Esophagus (tissue), 2 donors: ENCODE data around the gene IGDCC3. TPM values are rescaled to one million over a fixed set of nuclear protein-coding genes. Genes with fewer than 3 reads are reported as not detected.

ENCODE experiments used
- H3K27ac ChIP-seq, 2 donors: one replicate each; pipeline ENCODE4 v1.5.1; 2013; ENCODE audit warnings: low read depth in 2 of 2, mild to moderate bottlenecking in 2 of 2, inconsistent platforms in 1 of 2, low read length in 1 of 2, moderate library complexity in 1 of 2
- H3K27me3 ChIP-seq, 2 donors: one replicate each; pipeline ENCODE4 v1.6.1; 2013; ENCODE audit warnings: low read length in 2 of 2, control low read depth in 1 of 2, mild to moderate bottlenecking in 1 of 2; ENCODE audit not compliant: insufficient read depth in 2 of 2, control insufficient read depth in 1 of 2
- H3K36me3 ChIP-seq, 2 donors: one replicate each; pipeline ENCODE4 v1.6.1; 2013; ENCODE audit warnings: low read length in 1 of 2; ENCODE audit not compliant: control insufficient read depth in 2 of 2, insufficient read depth in 2 of 2
- H3K4me1 ChIP-seq, 2 donors: one replicate each; pipeline ENCODE4 v1.6.1; 2013; ENCODE audit warnings: low read length in 1 of 2; ENCODE audit not compliant: control insufficient read depth in 2 of 2, insufficient read depth in 2 of 2
- H3K4me3 ChIP-seq, 2 donors: one replicate each; pipeline ENCODE4 v1.5.1; 2013; ENCODE audit warnings: low read length in 2 of 2, mild to moderate bottlenecking in 2 of 2, low read depth in 1 of 2, moderate library complexity in 1 of 2
- H3K9me3 ChIP-seq, 2 donors: one replicate each; pipeline ENCODE4 v1.6.1; 2013; ENCODE audit warnings: mild to moderate bottlenecking in 2 of 2, low read depth in 1 of 2, low read length in 1 of 2, moderate library complexity in 1 of 2; ENCODE audit not compliant: control insufficient read depth in 2 of 2, insufficient read depth in 1 of 2
- WGBS, 2 donors: extraction: QIAGEN DNeasy Blood & Tissue Kit; methylation state at CpG; one replicate each; pipeline ENCODE4 v1.1.7; 2013; 5-methylcytosine and 5-hydroxymethylcytosine counted together
- polyA plus RNA-seq, 2 donors: library from polyadenylated mRNA; stranded (reverse); fragments of 200-250 nt; gene quantifications; one replicate each; pipeline ENCODE4 v1.2.3, GENCODE V29; 2013
- donor health status: healthy with polysubstance abuse.
- donor health status: Bipolar disorder and iron deficiency.

IGDCC3 gene
- polyA plus RNA-seq, 2 donors, result under 0.01 TPM; not detected in 1

GRCh38 chr15:65375871-65376607, 1.8 kb downstream of the IGDCC3 start:
- Histone ChIP-seq H3K27me3 (peaks cover 5 to 22% of the 10 kb centered on the region in 2 donors), H3K36me3 (no peaks in the 10 kb centered on the region), H3K27ac (no peak overlapping the region), H3K9me3 (no peaks in the 10 kb centered on the region), H3K4me1 (peaks cover 0 to 7% of the 10 kb centered on the region in 2 donors), H3K4me3 (no peak overlapping the region)
- WGBS, 2 donors, result 14 to 15% methylated on average over 9 of the region's 9 CpGs

- H3K4me1 ChIP-seq, result peaks cover 0 to 7% of the 10 kb centered on the region in 2 donors
- WGBS, 2 donors, result 85 to 86% methylated on average over 14 of the region's 14 CpGs
- no peak overlapping the region for H3K4me3 ChIP-seq
- H3K9me3 ChIP-seq, result no peaks in the 10 kb centered on the region
- H3K27me3 ChIP-seq, result peaks cover 5 to 22% of the 10 kb centered on the region in 2 donors
- no peak overlapping the region for H3K27ac ChIP-seq
- H3K36me3 ChIP-seq, result no peaks in the 10 kb centered on the region
These were observed 2.9 kb downstream of the IGDCC3 start for GRCh38 chr15:65374821-65375401.

GRCh38 chr15:65374334-65374733, 3.5 kb downstream of the IGDCC3 start:
- Histone ChIP-seq H3K27ac (no peak overlapping the region), H3K27me3 (peaks cover 5 to 22% of the 10 kb centered on the region in 2 donors), H3K36me3 (no peaks in the 10 kb centered on the region), H3K4me1 (peaks cover 0 to 7% of the 10 kb centered on the region in 2 donors), H3K4me3 (no peak overlapping the region), H3K9me3 (no peaks in the 10 kb centered on the region)
- WGBS, 2 donors, result 71 to 80% methylated on average over 3 of the region's 3 CpGs

GRCh38 chr15:65373163-65373651, 4.6 kb downstream of the IGDCC3 start:
- Histone ChIP-seq H3K27me3 (peaks cover 5 to 19% of the 10 kb centered on the region in 2 donors), H3K36me3 (no peaks in the 10 kb centered on the region), H3K9me3 (no peaks in the 10 kb centered on the region), H3K27ac (no peak overlapping the region), H3K4me3 (no peak overlapping the region), H3K4me1 (peaks cover 0 to 7% of the 10 kb centered on the region in 2 donors)
- 49 to 53% methylated on average over 11 of the region's 11 CpGs for WGBS, 2 donors

GRCh38 chr15:65372787-65373067, 5.1 kb downstream of the IGDCC3 start:
- WGBS, 2 donors, result 90% methylated on average over 4 of the region's 4 CpGs
- H3K4me3 ChIP-seq, result no peak overlapping the region
- no peaks in the 10 kb centered on the region for H3K9me3 ChIP-seq
- peaks cover 5 to 15% of the 10 kb centered on the region in 2 donors for H3K27me3 ChIP-seq
- H3K27ac ChIP-seq, result no peak overlapping the region
- H3K4me1 ChIP-seq, result peaks cover 0 to 7% of the 10 kb centered on the region in 2 donors
- H3K36me3 ChIP-seq, result no peaks in the 10 kb centered on the region

- H3K27me3 ChIP-seq, result peaks cover 5 to 10% of the 10 kb centered on the region in 2 donors
- H3K4me3 ChIP-seq, result no peak overlapping the region
- no peak overlapping the region for H3K27ac ChIP-seq
- 81 to 84% methylated on average over 21 of the region's 21 CpGs for WGBS, 2 donors
- H3K36me3 ChIP-seq, result no peaks in the 10 kb centered on the region
- H3K9me3 ChIP-seq, result no peaks in the 10 kb centered on the region
- H3K4me1 ChIP-seq, result peaks cover 0 to 5% of the 10 kb centered on the region in 2 donors
These were observed 5.6 kb downstream of the IGDCC3 start for GRCh38 chr15:65371976-65372786.

GRCh38 chr15:65370885-65371284, 6.9 kb downstream of the IGDCC3 start:
- no peak overlapping the region for H3K27ac ChIP-seq
- H3K4me3 ChIP-seq, result no peak overlapping the region
- H3K27me3 ChIP-seq, result peaks cover 0 to 5% of the 10 kb centered on the region in 2 donors
- no peaks in the 10 kb centered on the region for H3K9me3 ChIP-seq
- H3K36me3 ChIP-seq, result no peaks in the 10 kb centered on the region
- H3K4me1 ChIP-seq, result no peaks in the 10 kb centered on the region

GRCh38 chr15:65369651-65370050, 8.2 kb downstream of the IGDCC3 start:
- 94% methylated on average over 3 of the region's 3 CpGs for WGBS, 2 donors

GRCh38 chr15:65369212-65369547, 8.6 kb downstream of the IGDCC3 start:
- H3K36me3 ChIP-seq, result no peaks in the 10 kb centered on the region
- peaks cover 0 to 5% of the 10 kb centered on the region in 2 donors for H3K27me3 ChIP-seq
- H3K9me3 ChIP-seq, result no peaks in the 10 kb centered on the region
- H3K27ac ChIP-seq, result no peak overlapping the region
- H3K4me3 ChIP-seq, result no peak overlapping the region
- no peaks in the 10 kb centered on the region for H3K4me1 ChIP-seq
- 81 to 84% methylated on average over 3 of the region's 3 CpGs for WGBS, 2 donors

More at GRCh38 chr15:65369651-65370050, 8.2 kb downstream of the IGDCC3 start:
- Histone ChIP-seq H3K27ac (no peak overlapping the region), H3K27me3 (peaks cover 0 to 5% of the 10 kb centered on the region in 2 donors), H3K9me3 (no peaks in the 10 kb centered on the region), H3K4me1 (no peaks in the 10 kb centered on the region), H3K36me3 (no peaks in the 10 kb centered on the region), H3K4me3 (no peak overlapping the region)
